ENCODE data around the gene NME2.
A peak's percentile ranks its signal among the peaks of the same experiment; 100 is the strongest.
"Not testable (repeated sequence)": the region's sequence is repeated elsewhere in the genome, so short reads cannot be mapped to it uniquely, and the experiment has no call there.

Gene NME2

DNA sequence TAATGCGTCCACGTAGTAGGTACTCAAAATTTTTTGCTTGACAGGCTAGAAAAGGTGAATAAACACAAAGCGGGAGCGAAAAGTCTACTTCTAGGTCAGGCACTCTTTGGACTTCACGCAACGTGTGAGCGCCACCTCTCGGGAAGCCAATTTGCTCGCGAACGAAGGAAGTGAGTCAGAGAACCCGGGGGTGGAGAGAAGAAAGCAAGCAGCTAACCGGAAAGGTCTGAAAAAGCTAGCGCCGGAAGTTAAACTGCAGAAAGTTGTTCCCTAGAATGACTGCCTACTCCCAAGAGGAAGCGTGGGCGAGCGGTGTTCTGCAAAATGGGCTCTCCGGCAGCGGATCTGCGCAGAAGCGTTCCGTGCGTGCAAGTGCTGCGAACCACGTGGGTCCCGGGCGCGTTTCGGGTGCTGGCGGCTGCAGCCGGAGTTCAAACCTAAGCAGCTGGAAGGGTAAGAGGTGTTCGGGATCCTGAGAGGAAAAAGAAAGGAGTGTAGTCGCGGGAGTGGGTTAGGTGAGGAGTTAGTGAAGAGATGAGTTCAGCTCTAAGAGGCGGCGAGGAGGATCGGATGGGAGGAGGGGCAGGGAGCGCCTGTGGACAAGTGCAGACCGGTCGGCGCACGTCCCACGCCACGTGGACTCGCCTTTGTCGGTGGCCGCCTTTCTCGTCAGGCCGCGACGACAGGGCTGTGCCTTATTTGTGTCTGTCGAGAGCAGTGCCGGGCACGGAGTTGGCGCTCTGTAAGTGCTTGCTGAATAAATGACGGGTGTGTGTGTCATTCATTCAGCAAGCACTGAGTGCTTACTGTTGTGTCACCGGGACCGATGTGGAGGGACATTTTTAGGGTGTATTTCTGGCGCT lies 12.8 kb upstream of the NME2 start, which contains the start of gene NME1:
TSS of gene NME1 (plus strand) at position 350 of the 863 bp plus-strand sequence. CDS start 2,096 bp downstream, outside the sequence.
- DNase-seq: peak; percentile 99

DNA sequence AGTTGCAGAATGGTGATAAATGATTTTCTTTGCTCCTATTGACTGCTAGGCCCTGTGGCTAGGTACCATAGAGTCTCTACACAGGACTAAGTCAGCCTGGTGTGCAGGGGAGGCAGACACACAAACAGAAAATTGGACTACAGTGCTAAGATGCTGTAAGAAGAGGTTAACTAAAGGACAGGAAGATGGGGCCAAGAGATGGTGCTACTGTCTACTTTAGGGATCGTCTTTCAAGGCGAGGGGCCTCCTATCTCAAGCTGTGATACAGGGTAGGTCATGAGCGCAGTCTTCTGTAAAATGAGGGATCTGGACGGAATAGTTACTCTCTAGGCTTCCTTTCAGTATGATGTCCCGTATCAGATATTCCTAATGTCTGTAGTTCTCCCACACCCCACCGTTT lies 12.0 kb upstream of the NME2 start:
- DNase-seq: no peak

DNA sequence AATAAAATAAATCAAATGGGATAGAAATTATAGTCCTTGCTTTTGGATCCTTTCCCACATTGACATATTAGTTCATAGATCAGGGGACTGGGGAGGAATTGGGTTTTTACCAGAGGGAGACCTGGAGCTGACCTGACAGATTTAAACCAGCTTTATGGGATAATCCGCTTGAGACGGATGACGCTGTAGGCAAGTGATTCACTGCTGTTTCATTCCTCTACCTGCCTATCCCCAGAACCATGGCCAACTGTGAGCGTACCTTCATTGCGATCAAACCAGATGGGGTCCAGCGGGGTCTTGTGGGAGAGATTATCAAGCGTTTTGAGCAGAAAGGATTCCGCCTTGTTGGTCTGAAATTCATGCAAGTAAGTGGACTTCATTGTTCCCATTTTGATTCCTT lies 10.8 kb upstream of the NME2 start:
- DNase-seq: no peak

DNA sequence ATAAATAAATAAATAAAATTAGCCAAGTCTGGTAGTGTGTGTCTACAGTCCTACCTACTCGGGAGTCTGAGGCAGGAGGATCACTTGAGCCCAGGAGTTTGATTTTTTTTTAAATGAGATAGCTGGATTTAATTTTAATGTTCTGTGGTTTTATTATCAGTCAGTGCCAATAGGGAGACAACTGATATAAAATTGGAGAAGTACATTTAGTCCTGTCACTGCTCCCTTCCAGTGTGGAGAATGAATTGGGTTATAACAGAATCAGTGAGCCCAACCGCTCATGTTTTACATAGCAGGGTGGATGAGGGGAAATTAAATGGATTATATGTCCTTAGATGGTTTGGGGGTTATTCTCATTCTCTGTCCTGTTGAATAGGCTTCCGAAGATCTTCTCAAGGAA lies 6.6 kb upstream of the NME2 start:
- no peak for DNase-seq

DNA sequence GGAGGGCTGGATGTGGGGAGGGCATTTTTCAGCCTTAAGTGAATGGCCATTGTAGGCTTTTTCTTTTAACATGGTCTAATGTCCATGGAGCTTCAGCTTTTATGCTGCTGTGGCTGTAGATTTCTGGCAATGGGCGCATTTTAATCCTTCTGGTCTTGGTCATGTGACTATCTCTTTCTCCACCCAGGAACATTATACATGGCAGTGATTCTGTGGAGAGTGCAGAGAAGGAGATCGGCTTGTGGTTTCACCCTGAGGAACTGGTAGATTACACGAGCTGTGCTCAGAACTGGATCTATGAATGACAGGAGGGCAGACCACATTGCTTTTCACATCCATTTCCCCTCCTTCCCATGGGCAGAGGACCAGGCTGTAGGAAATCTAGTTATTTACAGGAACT lies 4.7 kb upstream of the NME2 start:
- no peak for DNase-seq

DNA sequence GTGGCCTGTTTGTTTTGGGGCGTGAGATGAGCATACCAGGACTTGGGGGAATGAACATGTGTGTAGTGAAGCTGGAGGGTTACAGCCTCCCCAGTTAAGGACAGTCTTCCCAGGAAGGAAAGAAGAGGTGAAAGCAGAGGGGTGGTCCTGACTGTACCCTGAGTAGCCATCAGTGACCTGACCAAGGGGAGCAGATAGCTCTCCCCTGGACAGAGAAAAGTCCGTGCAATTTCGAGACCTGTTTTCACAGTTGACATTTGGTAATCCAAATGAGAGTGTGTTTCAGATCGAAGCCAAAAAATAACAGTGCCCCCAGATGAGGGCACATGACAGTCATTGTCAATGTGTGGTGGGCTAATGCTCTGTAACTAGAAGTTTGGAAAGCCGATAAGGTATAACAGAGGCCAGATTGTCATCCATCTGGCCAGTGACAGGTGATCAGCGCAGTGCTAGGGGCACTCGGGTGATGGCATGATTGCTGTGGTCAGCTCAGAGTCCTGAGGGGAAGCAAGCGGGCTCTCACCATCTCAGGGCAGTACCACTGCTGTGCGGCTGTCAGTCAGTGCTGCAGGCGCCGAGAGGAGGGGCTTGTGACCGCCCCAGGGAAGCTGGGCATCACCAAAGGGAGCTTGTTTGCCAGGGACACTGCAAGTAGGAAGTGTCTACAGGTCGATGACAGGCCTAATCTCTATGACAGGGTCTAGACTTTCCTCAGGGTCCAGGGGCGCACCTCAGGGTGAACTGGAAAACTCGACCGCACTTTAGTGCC lies 1.1 kb upstream of the NME2 start:
- no peak for DNase-seq

DNA sequence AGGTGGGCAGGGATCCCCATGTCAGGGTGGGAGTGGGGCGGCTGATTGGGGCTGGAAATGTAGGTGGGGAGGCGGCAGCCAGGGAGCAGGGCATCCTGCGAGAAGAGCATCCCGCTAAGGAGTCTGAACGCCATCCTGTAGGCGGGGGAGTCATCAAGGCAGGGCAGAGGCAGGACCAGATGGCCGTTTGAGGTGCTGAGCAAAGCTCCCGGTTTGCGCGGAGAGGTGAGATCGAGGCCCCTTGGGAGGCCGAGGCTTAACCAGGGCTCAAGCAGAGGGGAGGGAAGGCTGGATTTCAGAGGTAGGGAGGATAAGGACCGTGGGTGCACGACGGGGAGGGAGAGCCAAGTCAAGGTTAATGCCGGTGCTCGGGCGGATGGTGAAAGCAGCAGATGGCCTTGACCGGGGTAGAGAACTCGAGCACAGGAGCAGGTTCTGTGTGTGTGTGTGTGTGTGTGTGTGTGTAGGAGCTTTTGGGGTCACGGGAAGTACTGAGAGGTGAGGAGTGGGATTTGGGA lies 472 bp upstream of the NME2 start:
- peak; percentile 12 for DNase-seq

DNA sequence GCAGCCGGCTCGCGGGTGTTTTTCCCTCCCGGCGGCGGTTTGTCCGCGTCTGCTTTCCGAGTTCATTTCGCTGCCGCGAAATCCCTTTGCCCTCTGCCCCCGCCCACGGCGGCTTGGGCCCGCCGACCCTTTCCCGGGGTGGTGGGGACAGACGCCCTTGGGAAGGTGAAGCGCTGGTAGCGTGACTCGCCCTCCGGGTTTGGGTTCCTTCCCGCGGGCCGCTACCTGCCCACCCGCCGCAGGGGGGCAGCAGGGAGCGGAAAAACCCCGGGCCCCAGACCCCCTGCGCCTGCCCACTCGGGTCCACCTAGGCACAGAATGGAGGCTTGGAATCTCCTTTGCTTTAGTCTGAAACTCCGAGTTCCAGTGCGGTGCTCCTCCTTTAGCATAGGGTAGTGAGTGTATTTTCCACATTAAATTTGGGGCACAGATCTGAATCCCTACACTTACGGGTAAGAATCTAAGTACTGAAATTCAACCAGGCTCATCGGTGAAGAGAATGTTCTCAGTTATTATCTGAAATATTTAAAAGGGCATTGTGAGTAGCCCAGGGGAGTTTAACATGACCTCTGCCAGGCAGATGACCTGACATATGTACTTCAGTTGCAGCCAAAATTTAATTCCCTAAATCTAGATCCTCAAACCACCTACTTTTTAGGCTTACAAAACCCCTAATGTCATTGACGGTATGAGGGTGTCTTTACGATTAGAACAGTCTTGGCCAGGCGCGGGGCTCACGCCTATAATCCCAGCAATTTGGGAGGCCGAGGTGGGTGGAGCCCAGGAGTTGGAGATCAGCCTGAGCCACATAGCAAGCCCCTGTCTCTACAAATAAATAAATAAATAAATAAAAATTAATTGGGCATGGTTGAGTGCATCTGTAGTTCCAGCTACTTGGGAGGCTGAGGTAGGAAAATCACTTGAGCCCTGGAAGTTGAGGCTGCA lies 1.0 kb downstream of the NME2 start:
- peak; percentile 53 for DNase-seq

DNA sequence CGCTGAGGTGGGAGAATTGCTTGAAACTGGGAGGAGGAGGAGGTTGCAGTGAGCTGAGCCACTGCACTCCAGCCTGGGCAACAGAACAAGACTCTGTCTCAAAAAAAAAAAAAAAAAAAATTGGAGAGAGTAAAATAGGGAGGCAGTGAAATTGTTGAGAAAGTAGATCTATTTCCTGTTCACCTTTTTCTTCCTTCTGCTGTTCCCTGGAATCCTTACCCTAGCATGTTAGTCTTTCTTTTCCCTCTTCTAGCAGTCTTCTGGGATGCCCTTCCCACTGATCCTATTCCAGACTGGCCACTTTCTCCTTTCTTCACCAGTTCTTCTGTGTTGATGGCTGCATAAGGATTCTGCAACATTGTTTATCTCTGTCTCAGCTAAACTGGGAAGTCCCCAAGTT lies 3.1 kb downstream of the NME2 start:
- DNase-seq: no peak

DNA sequence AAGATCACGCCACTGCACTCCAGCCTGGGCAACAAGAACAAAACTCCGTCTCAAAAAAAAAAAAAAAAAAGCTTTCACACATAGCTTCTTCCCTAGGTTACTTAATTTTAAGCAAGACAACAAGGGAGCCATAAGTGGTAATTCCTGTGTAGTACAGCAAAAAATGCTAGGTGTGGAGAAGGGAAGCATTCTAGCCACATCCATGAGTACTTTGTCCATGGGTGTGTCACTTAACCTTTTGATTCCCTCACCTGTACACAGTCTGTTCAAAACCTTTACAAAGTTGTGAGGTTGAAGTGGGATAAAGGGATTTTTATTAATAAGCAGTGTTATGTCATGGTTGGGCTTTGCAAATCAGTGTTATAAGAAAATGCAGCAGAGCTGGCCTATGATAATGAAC lies 4.5 kb downstream of the NME2 start:
- DNase-seq: no peak

DNA sequence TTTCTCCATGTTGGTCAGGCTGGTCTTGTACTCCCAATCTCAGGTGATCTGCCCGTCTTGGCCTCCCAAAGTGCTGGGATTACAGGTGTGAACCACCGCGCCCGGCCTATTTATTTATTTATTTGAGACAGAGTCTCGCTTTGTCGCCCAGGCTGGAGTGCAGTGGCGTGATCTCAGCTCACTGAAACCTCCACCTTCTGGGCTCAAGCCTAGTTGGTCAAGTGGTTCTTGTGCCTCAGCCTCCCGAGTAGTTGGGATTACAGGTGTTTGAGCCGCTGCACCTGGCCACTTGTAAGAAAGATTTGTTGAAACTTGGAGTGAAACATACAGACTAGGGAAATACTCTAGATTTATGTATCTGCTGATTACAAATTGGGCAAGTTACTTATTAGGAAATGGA lies 5.8 kb downstream of the NME2 start:
- DNase-seq: not testable (repeated sequence)

DNA sequence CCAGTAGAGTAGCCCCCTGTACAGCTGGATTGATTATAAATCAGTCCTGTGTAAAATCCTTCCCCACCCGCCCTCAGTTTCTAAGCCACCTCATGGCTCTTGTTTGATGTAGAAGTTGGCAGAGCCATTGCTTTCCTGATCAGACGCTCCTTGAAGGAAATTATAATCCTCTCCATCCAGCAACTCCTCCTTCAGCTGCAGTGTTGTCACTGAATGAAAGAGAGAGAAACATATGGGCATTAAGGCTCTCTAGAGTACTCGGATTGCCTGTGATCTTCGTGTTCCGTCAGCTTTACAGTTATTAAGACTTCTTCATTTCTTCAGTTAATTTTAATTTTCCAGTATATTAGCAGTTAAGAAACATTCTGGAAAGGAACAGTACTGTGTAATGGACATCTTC lies 14.3 kb downstream of the NME2 start:
- DNase-seq: no peak

DNA sequence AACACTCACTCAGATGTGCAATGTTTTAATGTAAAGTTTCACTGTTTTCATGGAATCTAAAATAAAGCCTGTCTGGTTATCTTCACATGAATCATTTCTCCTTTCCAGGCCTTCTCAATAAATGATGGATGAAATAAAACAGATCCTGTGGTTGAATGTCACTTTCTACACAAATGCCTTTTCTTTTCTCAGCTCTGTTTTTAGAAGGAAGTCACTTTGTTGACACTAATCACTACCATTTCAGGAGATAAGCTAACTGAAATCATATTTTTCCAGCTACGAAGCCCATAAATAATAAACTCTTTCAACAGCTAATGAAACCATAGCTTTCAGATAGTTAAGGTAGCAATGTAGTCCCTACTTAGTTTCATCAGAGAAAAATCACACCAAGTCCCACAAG lies 17.9 kb downstream of the NME2 start:
- DNase-seq: no peak

DNA sequence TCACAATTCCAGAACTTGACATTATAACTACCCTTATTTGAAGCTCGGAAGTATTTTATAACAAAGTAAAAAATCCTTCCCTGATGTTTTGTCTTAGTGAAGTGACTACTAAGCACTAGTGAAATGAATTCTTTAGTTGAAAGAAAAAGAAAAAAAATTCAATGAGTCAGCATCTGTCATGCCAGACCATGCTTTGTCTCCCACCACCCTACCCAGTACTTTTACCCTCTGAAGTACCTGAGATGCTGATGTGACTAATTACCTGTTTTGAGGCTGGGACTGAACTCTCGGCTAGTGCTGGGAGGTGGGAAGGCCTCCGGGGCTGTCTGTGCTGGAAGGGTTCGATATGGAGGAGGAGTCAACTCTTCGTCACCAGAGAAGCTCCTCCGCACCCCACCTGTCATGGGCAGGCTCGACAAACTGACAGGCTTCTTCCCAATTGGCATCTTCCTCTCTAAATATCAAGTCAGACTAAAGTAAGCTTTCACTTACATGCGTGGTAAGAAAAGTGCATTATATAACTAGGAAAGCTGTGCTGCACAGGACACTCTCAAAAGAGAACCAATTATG lies 19.6 kb downstream of the NME2 start:
- DNase-seq: no peak

DNA sequence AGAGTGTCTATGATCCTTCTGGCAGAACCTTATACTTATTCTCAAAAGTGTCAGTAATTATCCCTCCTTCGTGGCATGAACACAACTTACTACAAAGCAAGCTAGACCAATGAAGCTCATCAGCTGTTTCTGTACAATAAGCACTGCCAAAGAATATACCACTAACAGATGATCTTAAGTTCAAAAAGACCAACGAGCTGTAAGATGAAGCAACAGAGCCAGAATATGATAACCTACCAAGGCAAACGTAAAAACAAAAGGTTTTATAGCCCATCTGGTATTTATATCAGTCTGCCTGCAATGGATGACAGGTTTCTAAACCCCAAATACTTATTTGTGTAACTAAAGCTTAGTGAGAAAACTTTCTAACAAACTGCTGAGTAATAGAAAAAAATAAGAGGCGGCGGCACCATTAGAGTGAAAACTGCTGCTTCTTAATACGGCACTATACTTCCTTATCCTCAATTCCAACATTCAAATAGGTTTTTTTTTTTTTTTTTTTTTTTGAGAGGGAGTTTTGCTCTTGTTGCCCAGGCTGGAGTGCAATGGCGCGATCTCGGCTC lies 22.1 kb downstream of the NME2 start:
- no peak for DNase-seq

DNA sequence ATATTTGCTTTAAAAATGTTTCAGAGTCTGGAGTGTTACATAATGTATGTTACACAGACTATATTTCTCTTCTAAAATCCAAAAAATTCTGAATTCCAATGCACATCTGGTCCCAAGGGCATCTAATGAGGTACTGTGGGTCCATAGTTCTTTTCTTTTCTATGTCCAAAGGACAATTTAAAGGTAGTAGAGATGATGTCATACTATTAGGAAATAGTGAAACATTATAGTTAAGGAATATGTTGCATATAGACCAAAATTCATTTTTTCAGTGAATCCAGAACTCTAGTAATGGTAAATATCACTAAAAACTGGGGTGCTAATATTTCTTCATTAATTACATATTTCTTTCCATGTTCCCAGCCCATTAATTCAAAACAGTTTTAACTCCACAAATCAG lies 23.0 kb downstream of the NME2 start:
- no peak for DNase-seq

DNA sequence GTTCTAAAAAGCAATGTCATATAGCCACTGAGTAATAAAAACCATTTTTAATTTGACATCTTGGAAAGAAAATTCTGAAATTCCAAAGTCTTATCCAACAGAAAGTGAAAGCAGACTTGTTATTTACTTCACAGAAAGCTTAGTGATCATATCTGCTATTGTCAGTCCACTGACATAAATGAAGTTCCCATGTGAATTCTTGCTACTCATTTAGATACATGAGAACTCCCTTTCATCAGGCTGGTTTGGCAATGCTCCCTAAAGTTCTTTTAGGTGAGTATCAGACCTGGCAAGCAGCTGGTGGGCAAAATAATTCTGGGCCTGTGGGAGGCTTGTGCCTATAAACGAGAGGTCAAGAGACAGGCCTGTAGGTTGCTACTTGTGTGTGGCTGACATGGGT lies 23.4 kb downstream of the NME2 start:
- DNase-seq: no peak

DNA sequence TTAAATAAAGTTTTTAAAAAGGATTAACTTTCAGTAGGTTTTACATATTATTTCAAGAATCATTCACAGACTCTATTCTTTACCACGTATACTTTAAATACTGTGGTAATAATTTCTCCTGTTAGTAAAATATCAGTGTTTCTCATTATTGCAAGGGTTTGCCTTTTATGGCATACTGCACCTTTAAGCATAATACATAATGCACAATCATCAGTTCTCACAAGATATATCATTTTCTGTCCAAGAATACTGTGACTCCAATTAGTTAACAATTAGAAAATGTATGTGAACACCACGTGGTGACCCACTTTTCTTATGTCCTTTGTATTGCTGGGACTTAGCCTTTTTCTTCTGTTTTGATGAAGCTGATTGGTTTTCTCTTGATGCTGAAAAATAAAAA lies 25.7 kb downstream of the NME2 start:
- DNase-seq: no peak

DNA sequence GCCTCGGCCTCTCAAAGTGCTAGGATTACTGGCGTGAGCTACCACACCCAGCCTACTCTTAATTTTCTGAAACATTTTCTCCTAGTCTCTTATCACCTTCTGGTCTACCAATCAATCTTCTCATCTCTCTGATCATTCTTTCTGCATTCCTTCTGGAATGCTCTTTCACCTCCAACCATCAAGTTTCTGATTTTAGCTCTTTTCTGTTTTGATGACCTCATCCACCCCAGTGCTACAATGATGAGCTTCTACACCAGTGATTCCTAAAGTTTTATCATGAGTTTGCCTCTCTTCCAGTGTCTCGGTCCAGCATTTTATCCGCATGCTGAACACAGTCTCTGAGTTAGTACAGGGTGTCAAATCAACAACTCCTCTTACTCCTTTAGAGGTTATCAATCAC lies 31.5 kb downstream of the NME2 start:
- no peak for DNase-seq

DNA sequence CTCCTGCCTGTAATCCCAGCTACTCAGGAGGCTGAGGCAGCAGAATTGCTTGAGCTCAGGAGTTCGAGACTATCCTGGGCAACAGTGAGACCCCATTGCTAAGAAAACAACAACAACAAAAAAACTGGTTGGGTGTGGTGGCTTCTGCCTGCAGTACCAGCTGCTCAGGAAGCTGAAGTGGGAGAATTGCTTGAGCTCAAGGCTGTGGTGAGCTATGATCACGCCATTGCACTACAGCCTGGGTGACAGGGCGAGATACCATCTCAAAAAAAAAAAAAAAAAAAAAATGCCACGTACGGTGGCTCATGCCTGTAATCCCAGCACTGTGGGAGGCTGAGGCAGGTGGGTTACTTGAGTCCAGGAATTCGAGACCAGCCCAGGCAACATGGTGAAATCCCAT lies 34.1 kb downstream of the NME2 start:
- no peak for DNase-seq

DNA sequence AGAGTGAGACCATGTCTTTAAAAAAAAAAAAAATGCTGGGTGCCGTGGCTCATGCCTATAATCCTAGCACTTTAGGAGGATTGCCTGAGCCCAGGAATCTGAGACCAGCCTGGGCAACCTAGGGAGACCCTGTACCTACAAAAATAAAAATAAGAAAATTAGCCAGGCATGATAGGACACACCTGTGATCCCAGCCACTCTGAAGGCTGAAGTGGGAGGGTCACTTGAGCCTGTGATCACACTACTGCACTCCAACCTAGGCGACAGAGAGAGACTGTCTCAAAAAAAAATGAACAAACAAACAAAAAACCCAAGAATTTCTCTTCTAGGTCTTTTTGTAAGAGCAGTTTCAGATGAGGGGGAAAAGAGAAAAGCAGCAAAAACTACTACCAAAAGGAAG lies 34.6 kb downstream of the NME2 start:
- DNase-seq: no peak

DNA sequence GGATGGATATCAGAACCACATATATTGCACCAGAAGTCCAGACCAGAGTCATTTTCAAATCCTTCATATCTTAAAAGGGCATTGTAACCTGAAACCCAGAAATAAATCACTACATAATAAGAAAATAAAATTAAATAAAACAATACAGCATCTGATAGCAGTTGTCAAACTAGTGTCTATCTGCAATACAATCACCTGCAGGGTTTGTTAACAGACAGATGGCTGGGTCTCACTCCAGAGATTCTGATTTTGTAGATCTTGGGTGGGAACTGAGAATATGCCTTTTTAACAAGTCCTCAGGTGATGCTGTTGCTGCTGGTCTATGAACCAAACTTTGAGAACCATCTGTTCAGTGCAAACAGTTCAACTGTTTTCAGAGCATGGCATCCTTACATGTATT lies 37.6 kb downstream of the NME2 start:
- DNase-seq: no peak

Data from fibroblast of skin of abdomen (primary cell).